Measurements from ENCODE around the gene IGFALS.

DNA sequence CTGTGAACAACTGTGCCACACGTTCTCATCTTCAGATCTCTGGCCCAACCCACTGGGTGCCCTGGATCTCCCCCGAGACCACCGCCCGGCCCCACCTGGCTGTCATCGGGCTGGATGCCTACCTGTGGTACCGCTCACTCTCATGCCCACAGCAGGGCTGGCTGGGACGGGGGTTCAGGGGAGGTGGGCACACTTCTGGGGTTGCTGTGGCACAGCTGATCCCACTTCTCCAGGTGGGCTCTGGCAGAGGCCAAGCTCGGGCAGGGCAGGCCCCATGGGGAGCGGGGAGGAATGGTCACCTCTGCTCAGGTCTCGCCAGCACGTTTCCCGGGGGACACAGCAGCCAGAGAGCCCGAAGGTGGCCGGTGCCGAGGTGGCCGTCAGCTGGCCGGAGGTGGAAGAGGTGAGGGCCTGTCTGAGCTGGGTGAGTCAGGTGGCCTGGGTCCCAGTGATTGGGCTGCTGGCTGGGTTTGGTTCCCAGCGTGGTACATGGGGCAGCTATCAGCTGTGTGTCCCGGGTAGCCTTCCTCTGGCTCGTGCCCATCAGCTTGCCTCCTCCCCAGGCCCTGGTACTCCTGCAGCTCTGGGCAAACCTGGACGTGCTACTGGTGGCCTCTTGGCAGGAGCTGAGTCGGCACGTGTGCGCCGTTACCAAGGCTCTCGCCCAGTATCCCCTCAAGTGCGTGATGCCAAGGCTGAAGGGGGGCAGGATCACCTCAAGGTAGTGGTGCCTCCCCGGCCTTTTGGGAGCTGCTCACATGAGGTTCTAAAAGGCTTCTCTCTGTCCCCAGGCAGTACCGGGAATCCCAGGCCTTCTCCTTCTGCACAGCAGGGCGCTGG lies 18.3 kb downstream of the IGFALS start:
- TF ChIP-seq, protein P1, sequence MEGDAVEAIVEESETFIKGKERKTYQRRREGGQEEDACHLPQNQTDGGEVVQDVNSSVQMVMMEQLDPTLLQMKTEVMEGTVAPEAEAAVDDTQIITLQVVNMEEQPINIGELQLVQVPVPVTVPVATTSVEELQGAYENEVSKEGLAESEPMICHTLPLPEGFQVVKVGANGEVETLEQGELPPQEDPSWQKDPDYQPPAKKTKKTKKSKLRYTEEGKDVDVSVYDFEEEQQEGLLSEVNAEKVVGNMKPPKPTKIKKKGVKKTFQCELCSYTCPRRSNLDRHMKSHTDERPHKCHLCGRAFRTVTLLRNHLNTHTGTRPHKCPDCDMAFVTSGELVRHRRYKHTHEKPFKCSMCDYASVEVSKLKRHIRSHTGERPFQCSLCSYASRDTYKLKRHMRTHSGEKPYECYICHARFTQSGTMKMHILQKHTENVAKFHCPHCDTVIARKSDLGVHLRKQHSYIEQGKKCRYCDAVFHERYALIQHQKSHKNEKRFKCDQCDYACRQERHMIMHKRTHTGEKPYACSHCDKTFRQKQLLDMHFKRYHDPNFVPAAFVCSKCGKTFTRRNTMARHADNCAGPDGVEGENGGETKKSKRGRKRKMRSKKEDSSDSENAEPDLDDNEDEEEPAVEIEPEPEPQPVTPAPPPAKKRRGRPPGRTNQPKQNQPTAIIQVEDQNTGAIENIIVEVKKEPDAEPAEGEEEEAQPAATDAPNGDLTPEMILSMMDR (IDR thresholded peaks at IDR 0.05): no peak
- no peak for TF ChIP-seq POLR2A (IDR thresholded peaks at IDR 0.05)

All from vagina (tissue), 2 donors.